Mesangial cell (primary cell): ENCODE measurements around the gene SPINT1. TPM values are rescaled to one million over a fixed set of nuclear protein-coding genes. Genes with fewer than 3 reads are reported as not detected.

Experiments
- total RNA-seq: library from RNA; depleted of rRNA; stranded (reverse); fragments of >200 nt; gene quantifications from 2 replicates; pipeline ENCODE4 v1.2.3, GENCODE V29; 2015

SPINT1 gene, protein sequence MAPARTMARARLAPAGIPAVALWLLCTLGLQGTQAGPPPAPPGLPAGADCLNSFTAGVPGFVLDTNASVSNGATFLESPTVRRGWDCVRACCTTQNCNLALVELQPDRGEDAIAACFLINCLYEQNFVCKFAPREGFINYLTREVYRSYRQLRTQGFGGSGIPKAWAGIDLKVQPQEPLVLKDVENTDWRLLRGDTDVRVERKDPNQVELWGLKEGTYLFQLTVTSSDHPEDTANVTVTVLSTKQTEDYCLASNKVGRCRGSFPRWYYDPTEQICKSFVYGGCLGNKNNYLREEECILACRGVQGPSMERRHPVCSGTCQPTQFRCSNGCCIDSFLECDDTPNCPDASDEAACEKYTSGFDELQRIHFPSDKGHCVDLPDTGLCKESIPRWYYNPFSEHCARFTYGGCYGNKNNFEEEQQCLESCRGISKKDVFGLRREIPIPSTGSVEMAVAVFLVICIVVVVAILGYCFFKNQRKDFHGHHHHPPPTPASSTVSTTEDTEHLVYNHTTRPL
- 64.9 and 128 TPM in 2 replicates for total RNA-seq

GRCh38 chr15:40843885-40844695 lies at the start of gene SPINT1:
Gene SPINT1 (plus strand): TSS chr15:40844048. CDS start chr15:40844555, 507 bp downstream.

DNA sequence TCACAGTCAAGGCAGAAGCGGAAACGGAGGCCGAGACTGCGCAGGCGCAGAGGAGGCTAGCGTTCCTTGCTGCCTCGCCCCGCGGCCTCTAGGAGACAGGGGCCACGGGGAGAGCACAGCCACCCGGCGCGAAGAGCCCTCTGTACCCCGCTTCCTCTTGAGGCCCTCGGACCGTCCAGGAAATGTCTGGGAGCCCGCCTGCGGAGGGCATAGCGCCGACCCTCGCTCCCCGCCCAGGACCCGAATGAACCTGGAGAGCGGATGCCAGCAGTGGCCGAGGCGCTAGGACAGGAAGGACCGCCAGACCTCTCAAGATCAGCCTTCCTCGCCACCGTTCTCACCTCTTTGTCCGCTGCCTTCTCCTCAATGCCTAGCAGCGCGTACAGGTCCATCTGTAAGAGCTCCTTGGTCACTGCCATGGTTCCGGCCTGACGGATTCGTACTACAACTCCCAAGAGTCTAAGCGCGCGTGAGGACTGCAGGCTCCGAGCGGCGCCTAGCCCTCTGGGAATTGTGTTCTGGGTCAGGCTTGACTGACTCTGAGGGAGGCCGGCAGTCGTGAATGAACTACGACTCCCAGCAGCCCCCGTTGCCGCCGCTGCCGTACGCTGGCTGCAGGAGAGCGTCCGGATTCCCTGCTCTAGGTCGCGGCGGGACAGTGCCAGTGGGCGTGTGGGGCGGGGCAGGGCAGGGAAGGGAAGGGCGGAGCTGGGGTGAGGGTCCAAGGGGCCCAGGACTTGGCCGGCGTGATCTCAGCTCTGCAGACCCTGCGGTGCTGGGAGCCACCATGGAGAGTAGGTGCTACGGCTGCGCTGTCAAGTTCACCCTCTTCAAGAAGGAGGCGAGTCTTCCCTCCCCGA lies 36.6 kb upstream of the SPINT1 start, which contains the start of the genes DNAJC17 and ZFYVE19:
TSS of gene DNAJC17 (minus strand) at position 446 of the 860 bp plus-strand sequence. CDS start at position 419, 27 bp downstream.
TSS of gene ZFYVE19 (plus strand) at position 62 of the 860 bp plus-strand sequence. CDS start at position 563, 501 bp downstream.

GRCh38 chr15:40828447-40829036 lies 15.3 kb upstream of the SPINT1 start, which contains the start of gene PPP1R14D:
Gene PPP1R14D (minus strand): TSS chr15:40828708. CDS start chr15:40828641, 67 bp downstream.

GRCh38 chr15:40873694-40874561 lies 30.1 kb downstream of the SPINT1 start, which contains the start of gene RHOV:
Gene RHOV (minus strand): TSS chr15:40874234. CDS start chr15:40874139, 95 bp downstream.

DNA sequence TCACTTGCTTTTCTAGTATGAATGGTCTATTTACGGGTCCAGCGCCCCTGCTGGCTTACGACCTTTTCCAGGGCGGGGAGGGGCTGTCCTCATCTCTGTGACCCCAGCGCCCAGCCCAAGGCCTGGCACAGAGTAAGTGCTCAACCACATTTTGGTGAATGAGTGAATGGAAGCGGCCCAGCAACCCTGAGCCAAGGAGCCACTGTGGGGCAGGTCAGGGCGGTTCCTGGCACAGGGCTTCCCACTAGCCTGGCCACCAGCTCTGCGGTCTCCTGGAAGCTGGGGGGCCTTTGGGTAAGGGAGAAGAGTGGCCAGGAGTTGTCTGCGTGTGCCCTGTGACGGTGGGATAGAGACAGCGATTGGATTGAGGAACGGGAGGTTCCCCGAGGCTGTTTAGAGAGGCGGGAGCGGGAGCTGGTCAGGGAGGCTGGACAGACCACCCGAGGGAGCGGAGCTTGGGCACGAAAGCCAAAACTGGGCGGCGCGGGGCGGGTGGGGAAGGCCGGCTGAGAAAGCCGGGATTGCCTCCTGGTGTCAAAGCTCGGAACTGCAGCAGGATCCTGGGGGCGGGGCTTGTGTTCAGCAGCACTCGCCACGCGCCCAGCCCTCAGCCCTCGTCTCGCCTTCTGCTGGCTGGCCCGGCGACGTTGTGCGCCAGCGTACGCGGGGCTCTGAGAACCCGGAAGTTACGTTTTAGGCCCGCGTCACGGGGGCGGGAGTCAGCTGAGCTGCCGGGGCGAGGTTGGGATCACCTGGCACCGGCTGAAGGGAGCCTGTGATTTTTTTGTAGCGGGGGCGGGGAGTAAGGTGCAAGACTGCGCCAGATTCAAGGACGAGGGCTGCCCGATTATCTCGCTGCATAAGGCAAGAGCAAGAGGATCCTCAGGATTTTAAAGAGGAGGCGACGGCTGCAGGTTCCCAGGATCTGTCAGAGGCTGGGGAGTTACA lies 50.2 kb downstream of the SPINT1 start, which contains the start of gene VPS18:
TSS of gene VPS18 (plus strand) at position 718 of the 948 bp plus-strand sequence. CDS start 319 bp downstream, outside the sequence.

Other genes starting within 250 kb of the SPINT1 start
- gene KNL1, start 249.8 kb upstream of the SPINT1 start, total RNA-seq = 1.3 and 27.4 TPM in 2 replicates
- gene RAD51, start 148.9 kb upstream of the SPINT1 start, total RNA-seq = 3.7 and 12.7 TPM in 2 replicates
- gene RMDN3, start 88.8 kb upstream of the SPINT1 start, total RNA-seq = 14.3 and 16.1 TPM in 2 replicates
- 24.9 and 91.1 TPM in 2 replicates for gene GCHFR, start 80.0 kb upstream of the SPINT1 start, total RNA-seq
- 0.16 and 0.63 TPM in 2 replicates for gene C15orf62, start 74.1 kb upstream of the SPINT1 start, total RNA-seq
- gene ZFYVE19, start 37.0 kb upstream of the SPINT1 start, total RNA-seq = 23.2 and 30.5 TPM in 2 replicates
- 32.7 and 34.9 TPM in 2 replicates for gene DNAJC17, start 36.6 kb upstream of the SPINT1 start, total RNA-seq
- not detected in 2 replicates for gene PPP1R14D, start 15.3 kb upstream of the SPINT1 start, total RNA-seq
- gene RHOV, start 30.2 kb downstream of the SPINT1 start, total RNA-seq = 0.16 and 0.63 TPM in 2 replicates
- gene VPS18, start 50.4 kb downstream of the SPINT1 start, total RNA-seq = 32.6 and 48.0 TPM in 2 replicates
- gene DLL4, start 85.3 kb downstream of the SPINT1 start, total RNA-seq = 0.13 TPM in 1 of 2 replicates, not detected in the other
- 47.9 and 73.2 TPM in 2 replicates for gene CHAC1, start 109.4 kb downstream of the SPINT1 start, total RNA-seq